Smooth muscle cell (in vitro differentiated cells): ENCODE data around the gene APOO. TPM values are rescaled to one million over a fixed set of nuclear protein-coding genes. Genes with fewer than 3 reads are reported as not detected.

ENCODE experiments used
- DNase-seq: peaks from one replicate; lab custom pipeline; 2025; ENCODE audit not compliant: unreplicated experiment; lab: John Stamatoyannopoulos, UW
- H2AFZ ChIP-seq: fragments of 200-600 bp; sonication (generic); 2 replicates; pipeline ENCODE4 v1.6.0; 2016; ENCODE audit warnings: antibody characterized with exemption, low read depth, mild to moderate bottlenecking
- H3F3A ChIP-seq: fragments of 200-600 bp; sonication (generic); 2 replicates; pipeline ENCODE4 v1.6.0; 2017; ENCODE audit warnings: antibody characterized with exemption, low read depth
- H3K27ac ChIP-seq: fragments of 200-600 bp; sonication (generic); 2 replicates; pipeline ENCODE4 v1.5.1; 2016; ENCODE audit warnings: low read depth, mild to moderate bottlenecking
- H3K27me3 ChIP-seq: fragments of 200-600 bp; sonication (generic); 2 replicates; pipeline ENCODE4 v1.6.1; 2016; ENCODE audit warnings: low read depth, mild to moderate bottlenecking
- H3K36me3 ChIP-seq: fragments of 200-600 bp; sonication (generic); 2 replicates; pipeline ENCODE4 v1.5.1; 2016; ENCODE audit warnings: low read depth
- H3K4me1 ChIP-seq: fragments of 200-600 bp; sonication (generic); 2 replicates; pipeline ENCODE4 v1.5.1; 2016; ENCODE audit warnings: low read depth
- H3K4me2 ChIP-seq: fragments of 200-600 bp; sonication (generic); 2 replicates; pipeline ENCODE4 v1.6.0; 2016; ENCODE audit warnings: mild to moderate bottlenecking
- H3K4me3 ChIP-seq: fragments of 200-600 bp; sonication (generic); 2 replicates; pipeline ENCODE4 v1.5.1; 2016; ENCODE audit warnings: mild to moderate bottlenecking
- H3K79me2 ChIP-seq: fragments of 200-600 bp; sonication (generic); 2 replicates; pipeline ENCODE4 v1.6.0; 2016; ENCODE audit warnings: low read depth, mild to moderate bottlenecking
- H3K9ac ChIP-seq: fragments of 200-600 bp; sonication (generic); 2 replicates; pipeline ENCODE4 v1.6.0; 2016; ENCODE audit warnings: low read depth
- H3K9me3 ChIP-seq: fragments of 200-600 bp; sonication (generic); replicated peaks from 2 replicates; pipeline ENCODE4 v1.5.1; 2016; ENCODE audit warnings: low read depth
- H4K20me1 ChIP-seq: fragments of 200-600 bp; sonication (generic); 2 replicates; pipeline ENCODE4 v1.6.0; 2016; ENCODE audit warnings: low read depth
- WGBS: methylation state at CpG from one replicate; pipeline ENCODE4 v1.1.7; 2016; ENCODE audit warnings: low lambda C conversion rate; 5-methylcytosine and 5-hydroxymethylcytosine counted together
- polyA plus RNA-seq: library from polyadenylated mRNA; unstranded; fragments of >200 nt; fragmentation: Nextera tagmentation; extraction: Ambion mirVana; gene quantifications from 2 replicates; pipeline ENCODE4 v1.2.1, GENCODE V29; 2016
- total RNA-seq: library from RNA; depleted of rRNA; stranded (reverse); fragments of >200 nt; gene quantifications from 2 replicates; pipeline ENCODE4 v1.2.3, GENCODE V29; 2014
- TF ChIP-seq, protein P1 (sequence below): fragments of 200-600 bp; sonication (generic); IDR thresholded peaks from 2 replicates; pipeline ENCODE4 v1.5.1; 2017; ENCODE audit warnings: borderline replicate concordance, mild to moderate bottlenecking, antibody characterized with exemption; ENCODE audit not compliant: insufficient read depth, poor library complexity, severe bottlenecking

The APOO gene
- total and polyA plus RNA-seq, 2 experiments from 2014 or later, result 38.7 to 54.3 TPM

DNA sequence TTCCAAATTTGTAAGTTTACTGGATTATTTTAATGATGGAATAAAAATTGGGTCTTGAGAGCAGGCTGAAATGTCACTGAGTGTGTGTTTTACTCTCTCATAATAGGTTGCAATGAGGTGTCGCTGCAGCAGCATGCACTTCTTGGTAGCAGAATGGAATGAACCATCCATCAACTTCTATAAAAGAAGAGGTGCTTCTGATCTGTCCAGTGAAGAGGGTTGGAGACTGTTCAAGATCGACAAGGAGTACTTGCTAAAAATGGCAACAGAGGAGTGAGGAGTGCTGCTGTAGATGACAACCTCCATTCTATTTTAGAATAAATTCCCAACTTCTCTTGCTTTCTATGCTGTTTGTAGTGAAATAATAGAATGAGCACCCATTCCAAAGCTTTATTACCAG is 122.2 kb downstream of the APOO start:
- Histone ChIP-seq H3K36me3 (peaks cover 4% of the 10 kb centered on the region), H3K4me2 (peak overlapping the region; percentile 87), H3K9ac (no peak overlapping the region), H4K20me1 (peaks cover 24% of the 10 kb centered on the region), H3K79me2 (peaks cover 8% of the 10 kb centered on the region), H3F3A (peaks cover 14% of the 10 kb centered on the region), H3K27ac (peak overlapping the region; percentile 98), H3K4me1 (peaks cover 5% of the 10 kb centered on the region), H3K27me3 (no peaks in the 10 kb centered on the region), H3K4me3 (peak overlapping the region; percentile 82), H3K9me3 (no peaks in the 10 kb centered on the region), H2AFZ (no peak overlapping the region)
- DNase-seq, result no peak
- WGBS, result 92% methylated on average over 2 of the region's 2 CpGs
- TF ChIP-seq, protein P1, sequence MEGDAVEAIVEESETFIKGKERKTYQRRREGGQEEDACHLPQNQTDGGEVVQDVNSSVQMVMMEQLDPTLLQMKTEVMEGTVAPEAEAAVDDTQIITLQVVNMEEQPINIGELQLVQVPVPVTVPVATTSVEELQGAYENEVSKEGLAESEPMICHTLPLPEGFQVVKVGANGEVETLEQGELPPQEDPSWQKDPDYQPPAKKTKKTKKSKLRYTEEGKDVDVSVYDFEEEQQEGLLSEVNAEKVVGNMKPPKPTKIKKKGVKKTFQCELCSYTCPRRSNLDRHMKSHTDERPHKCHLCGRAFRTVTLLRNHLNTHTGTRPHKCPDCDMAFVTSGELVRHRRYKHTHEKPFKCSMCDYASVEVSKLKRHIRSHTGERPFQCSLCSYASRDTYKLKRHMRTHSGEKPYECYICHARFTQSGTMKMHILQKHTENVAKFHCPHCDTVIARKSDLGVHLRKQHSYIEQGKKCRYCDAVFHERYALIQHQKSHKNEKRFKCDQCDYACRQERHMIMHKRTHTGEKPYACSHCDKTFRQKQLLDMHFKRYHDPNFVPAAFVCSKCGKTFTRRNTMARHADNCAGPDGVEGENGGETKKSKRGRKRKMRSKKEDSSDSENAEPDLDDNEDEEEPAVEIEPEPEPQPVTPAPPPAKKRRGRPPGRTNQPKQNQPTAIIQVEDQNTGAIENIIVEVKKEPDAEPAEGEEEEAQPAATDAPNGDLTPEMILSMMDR, result no peak

- Histone ChIP-seq H3K9me3 (no peaks in the 10 kb centered on the region), H3K4me2 (peak overlapping the region; percentile 87), H3K27me3 (no peaks in the 10 kb centered on the region), H3F3A (peaks cover 16% of the 10 kb centered on the region), H3K4me3 (peak overlapping the region; percentile 82), H3K4me1 (peaks cover 5% of the 10 kb centered on the region), H3K9ac (peak overlapping the region; percentile 94), H4K20me1 (peaks cover 24% of the 10 kb centered on the region), H3K79me2 (peaks cover 8% of the 10 kb centered on the region), H2AFZ (no peak overlapping the region), H3K36me3 (peaks cover 4% of the 10 kb centered on the region), H3K27ac (peak overlapping the region; percentile 98)
- 60% methylated on average over 8 of the region's 8 CpGs for WGBS
- no peak for DNase-seq
- TF ChIP-seq, protein P1, result no peak
Measured at GRCh38 chrX:23784470-23785331, 123.0 kb downstream of the APOO start.

- peak overlapping the region; percentile 87 for H3K4me2 ChIP-seq
- H4K20me1 ChIP-seq, result peaks cover 24% of the 10 kb centered on the region
- no peak overlapping the region for H2AFZ ChIP-seq
- no peaks in the 10 kb centered on the region for H3K9me3 ChIP-seq
- H3K79me2 ChIP-seq, result peaks cover 8% of the 10 kb centered on the region
- H3K36me3 ChIP-seq, result peaks cover 4% of the 10 kb centered on the region
- TF ChIP-seq, protein P1, result no peak
- H3K9ac ChIP-seq, result peak overlapping the region; percentile 94
- WGBS, result 42% methylated on average over 21 of the region's 21 CpGs
- H3F3A ChIP-seq, result peaks cover 19% of the 10 kb centered on the region
- peak overlapping the region; percentile 82 for H3K4me3 ChIP-seq
- peaks cover 5% of the 10 kb centered on the region for H3K4me1 ChIP-seq
- peak overlapping the region; percentile 98 for H3K27ac ChIP-seq
- DNase-seq, result no peak
- no peaks in the 10 kb centered on the region for H3K27me3 ChIP-seq
Measured at GRCh38 chrX:23783589-23784469, 123.9 kb downstream of the APOO start.

Other genes with a start within 250 kb of the APOO start
- gene PRDX4, start 240.4 kb downstream of the APOO start, total RNA-seq, result 768 and 853 TPM in 2 replicates
- 731 and 868 TPM in 2 replicates for gene PRDX4, start 240.4 kb downstream of the APOO start, polyA plus RNA-seq
- gene ACOT9, start 164.7 kb downstream of the APOO start, total RNA-seq, result 60.8 and 73.2 TPM in 2 replicates
- gene ACOT9, start 164.7 kb downstream of the APOO start, polyA plus RNA-seq, result 55.4 and 57.4 TPM in 2 replicates
- gene SAT1, start 124.8 kb downstream of the APOO start, total RNA-seq, result 683 and 777 TPM in 2 replicates
- 399 and 781 TPM in 2 replicates for gene SAT1, start 124.8 kb downstream of the APOO start, polyA plus RNA-seq
- not detected in 2 replicates for gene CXorf58, start 68 bp upstream of the APOO start, total RNA-seq
- 0.45 TPM in 1 of 2 replicates, not detected in the other for gene CXorf58, start 68 bp upstream of the APOO start, polyA plus RNA-seq
- gene KLHL15, start 119.2 kb upstream of the APOO start, total RNA-seq, result 53.3 and 70.4 TPM in 2 replicates
- gene KLHL15, start 119.2 kb upstream of the APOO start, polyA plus RNA-seq, result 14.0 and 16.8 TPM in 2 replicates
- gene EIF2S3, start 147.0 kb upstream of the APOO start, total RNA-seq, result 226 and 240 TPM in 2 replicates
- gene EIF2S3, start 147.0 kb upstream of the APOO start, polyA plus RNA-seq, result 54.0 and 62.6 TPM in 2 replicates
- 52.9 and 128 TPM in 2 replicates for gene ZFX, start 241.8 kb upstream of the APOO start, total RNA-seq
- gene ZFX, start 241.8 kb upstream of the APOO start, polyA plus RNA-seq, result 17.1 and 31.5 TPM in 2 replicates